Testis (tissue), 2 donors: ENCODE data around the gene ZNF525.

ENCODE experiments used
- CTCF ChIP-seq, 3 experiments: fragments of 450-650 bp in 2 of 3; fragments of 200-600 bp in 1 of 3; sonication (generic) in 1 of 3; IDR thresholded peaks; one replicate each; pipeline ENCODE4 v1.5.1; 2016 to 2019; ENCODE audit warnings: antibody characterized with exemption in 3 of 3, mild to moderate bottlenecking in 2 of 3, moderate library complexity in 1 of 3
- POLR2A ChIP-seq: fragments of 450-650 bp; IDR thresholded peaks from one replicate; pipeline ENCODE4 v1.6.1; 2017; ENCODE audit warnings: antibody characterized with exemption, mild to moderate bottlenecking, moderate library complexity

GRCh38 chr19:53422551-53422950, 57.0 kb downstream of the ZNF525 start:
- TF ChIP-seq CTCF (IDR thresholded peaks at IDR 0.05) (no peak), POLR2A (no peak)
